ENCODE data around the gene CEP55.
"Not testable (repeated sequence)": the region's sequence is repeated elsewhere in the genome, so short reads cannot be mapped to it uniquely, and the experiment has no call there.

The CEP55 gene

DNA sequence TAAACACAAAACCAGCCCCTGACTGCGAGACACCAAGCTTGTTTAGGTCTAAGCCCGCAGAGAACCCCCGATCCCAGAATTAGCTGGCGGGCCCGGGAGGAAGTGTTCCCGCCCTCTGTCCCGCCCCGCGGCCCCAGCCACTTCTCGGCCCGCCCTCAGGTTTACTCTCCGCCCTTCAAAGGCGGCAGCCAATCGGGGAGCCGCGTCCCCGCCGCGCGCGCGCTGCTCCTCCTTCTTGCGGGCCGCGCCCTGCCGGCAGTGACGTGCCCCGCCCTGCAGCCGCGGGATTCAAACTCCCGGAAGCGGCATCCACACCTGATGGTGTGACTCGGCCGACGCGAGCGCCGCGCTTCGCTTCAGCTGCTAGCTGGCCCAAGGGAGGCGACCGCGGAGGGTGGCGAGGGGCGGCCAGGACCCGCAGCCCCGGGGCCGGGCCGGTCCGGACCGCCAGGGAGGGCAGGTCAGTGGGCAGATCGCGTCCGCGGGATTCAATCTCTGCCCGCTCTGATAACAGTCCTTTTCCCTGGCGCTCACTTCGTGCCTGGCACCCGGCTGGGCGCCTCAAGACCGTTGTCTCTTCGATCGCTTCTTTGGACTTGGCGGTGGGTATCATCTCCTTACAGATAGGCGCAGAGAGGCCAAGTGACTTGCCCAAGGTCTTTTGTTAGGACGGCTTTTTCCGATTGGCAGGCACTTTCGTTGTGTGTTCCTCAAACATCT lies at the start of gene CEP55:
CEP55 (plus strand) TSS at position 291 of the 720 bp plus-strand sequence. CDS start 3,440 bp downstream, outside the sequence.
- DNase-seq = peak; percentile 95

- no peak for DNase-seq
Measured at GRCh38 chr10:93447019-93447418, 49.4 kb upstream of the CEP55 start.

DNA sequence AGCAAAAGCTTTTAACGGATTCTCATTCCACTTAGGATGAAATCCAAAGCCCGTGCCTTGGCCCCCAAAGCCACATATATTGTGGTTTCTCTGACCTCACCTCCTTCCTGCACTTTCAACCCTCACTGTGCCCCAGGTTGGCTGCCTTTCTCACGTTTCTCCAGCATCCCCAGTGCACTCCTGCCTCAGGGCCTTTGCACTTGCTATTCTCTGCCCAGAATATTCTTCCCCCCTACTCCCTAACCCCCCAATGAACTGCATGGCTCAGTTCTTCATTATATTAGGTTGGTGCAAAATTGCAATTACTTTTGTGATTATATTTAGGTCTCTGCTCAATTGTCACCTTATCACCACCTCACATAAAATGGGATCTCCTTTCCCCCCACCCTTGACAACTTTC lies 48.4 kb upstream of the CEP55 start:
- DNase-seq = no peak

DNA sequence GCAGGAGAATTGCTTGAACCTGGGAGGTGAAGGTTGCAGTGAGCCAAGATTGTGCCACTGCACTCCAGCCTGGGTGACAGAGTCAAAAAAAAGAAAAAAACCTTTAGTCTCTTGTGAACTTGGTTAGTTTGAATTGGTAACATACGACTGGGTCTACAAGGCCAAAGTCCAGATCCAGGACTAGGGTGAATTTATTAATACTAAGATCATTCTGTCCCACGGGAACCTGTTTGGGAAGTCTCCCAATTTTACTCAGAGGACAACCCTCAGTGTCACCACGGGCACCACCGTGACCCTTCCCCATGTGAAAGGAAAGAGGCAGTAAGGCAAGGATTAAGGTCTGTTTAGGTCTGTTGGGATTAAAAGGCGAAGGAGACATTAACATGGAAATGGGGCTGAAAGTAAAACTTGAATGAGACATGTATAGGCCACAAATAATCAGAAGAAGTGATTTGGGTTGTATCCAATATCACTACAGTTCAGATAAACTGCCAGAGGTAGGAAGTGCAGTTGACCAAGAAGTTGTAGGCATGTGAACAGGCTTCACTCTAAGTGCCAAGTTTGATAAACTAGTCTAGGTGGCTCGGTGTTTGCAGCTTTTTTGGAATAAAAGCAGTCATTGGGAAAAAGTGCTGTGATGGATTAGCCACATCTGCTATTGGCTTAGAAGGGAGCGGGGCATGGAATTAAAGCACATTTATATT lies 45.0 kb upstream of the CEP55 start:
- DNase-seq = no peak

- no peak for DNase-seq
Measured at GRCh38 chr10:93452143-93452542, 44.3 kb upstream of the CEP55 start.

- DNase-seq = no peak
Measured at GRCh38 chr10:93454146-93454545, 42.3 kb upstream of the CEP55 start.

DNA sequence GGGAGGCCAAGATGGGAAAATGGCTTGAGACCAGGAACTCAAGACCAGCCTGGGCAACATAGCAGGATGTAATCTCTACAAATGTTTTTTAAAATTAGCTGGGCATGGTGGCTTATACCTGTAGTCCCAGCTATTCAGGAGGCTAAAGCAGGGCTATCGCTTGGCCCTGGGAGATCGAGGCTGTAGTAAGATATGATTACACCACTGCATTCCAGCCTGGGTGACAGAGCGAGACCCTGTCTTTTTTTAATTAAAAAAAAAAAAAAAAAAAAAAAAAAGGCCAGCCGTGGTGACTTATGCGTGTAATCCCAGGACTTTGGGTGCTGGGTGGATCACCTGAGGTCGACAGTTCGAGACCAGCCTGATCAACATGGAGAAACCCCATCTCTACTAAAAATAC lies 41.7 kb upstream of the CEP55 start:
- DNase-seq = no peak

GRCh38 chr10:93456480-93456879 lies 39.9 kb upstream of the CEP55 start:
- no peak for DNase-seq

GRCh38 chr10:93457511-93457910 lies 38.9 kb upstream of the CEP55 start:
- no peak for DNase-seq

- peak; percentile 8 for DNase-seq
Measured at GRCh38 chr10:93458821-93459257, 37.6 kb upstream of the CEP55 start.

- no peak for DNase-seq
Measured at GRCh38 chr10:93459466-93459865, 36.9 kb upstream of the CEP55 start.

- no peak for DNase-seq
Measured at GRCh38 chr10:93461109-93461806, 35.2 kb upstream of the CEP55 start.

DNA sequence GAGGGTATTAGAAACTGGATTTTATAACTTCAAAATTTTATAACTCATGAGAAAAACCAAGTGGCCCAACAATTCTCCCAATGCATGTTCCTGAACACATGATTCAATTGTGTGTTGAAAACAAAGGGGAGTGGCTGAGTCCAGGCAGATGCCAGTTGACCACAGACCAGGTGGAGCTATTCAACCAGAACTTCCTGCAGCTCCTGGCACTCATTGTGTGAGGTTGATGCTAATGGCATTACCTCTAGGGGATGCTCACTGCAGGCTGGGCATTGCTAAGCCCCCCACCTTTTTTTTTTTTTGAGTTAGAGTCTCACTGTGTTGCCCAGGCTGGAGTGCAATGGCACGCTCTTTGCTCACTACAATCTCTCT lies 34.6 kb upstream of the CEP55 start:
- no peak for DNase-seq

DNA sequence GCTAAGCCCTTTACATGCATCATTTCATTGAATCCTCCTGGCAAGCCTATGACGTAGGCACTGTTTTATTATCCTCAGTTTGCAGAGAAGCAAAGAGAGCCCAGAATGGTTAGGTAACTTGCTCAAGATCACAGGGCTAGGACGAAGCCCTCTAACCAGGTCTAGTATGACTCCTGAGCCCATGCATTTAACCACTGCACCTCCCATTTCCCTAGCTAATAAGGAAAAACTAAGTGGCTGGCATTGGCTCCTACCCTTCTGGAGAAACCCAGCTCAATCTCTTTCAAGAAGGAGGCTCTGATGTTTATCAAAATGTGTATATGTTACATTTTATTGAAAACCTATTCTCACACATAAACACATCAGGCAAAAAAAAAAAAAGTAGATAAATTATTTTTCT lies 34.0 kb upstream of the CEP55 start:
- DNase-seq = no peak

DNA sequence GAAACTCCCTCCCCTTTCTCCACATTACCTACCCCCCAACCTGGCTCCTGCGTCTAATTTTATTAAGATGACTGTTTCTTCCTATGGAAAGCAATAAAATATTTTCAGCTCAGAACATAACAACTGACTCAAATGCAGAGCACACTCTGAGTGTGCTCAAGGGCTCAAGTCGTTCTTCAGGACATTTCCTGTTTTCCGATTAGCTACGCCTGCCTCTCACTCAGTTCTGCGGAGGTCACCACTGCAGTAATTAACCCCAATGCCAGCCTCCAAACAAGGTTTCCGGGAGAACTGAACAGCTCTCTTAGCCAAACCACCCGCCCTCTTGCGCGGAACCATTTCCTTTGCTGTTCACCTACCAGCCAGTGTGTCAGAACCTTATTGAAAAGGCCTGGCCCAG lies 33.5 kb upstream of the CEP55 start:
- DNase-seq = peak; percentile 50

GRCh38 chr10:93463723-93464476 lies 32.5 kb upstream of the CEP55 start:
- DNase-seq = no peak

DNA sequence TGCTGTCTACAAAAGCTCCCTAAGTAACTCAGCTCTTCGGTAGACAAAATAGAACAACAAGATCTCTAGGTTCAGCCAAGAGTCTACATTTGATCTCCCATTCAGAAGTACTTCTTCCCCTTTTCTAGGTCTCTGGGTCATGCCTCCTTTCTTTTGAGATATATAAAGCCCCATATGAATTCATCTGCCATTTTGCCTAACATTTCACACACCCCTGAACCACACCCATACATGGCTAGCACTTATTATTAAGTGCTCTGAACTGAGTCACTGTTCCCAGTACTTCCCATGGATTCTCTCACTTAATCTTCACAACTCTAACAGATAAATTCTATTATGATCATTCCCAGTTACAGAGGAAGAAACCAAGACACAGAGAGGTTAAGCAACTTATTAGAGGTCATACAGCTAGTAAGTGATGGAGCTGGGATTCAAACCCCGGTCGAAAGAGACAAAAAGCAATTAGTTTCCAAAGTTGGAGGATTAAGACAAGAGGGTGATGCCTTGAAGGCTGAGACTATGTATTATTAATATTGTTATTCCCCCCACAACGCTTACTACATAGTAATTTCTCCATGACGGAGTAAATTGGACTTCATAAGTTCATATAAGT lies 31.5 kb upstream of the CEP55 start:
- DNase-seq = no peak

DNA sequence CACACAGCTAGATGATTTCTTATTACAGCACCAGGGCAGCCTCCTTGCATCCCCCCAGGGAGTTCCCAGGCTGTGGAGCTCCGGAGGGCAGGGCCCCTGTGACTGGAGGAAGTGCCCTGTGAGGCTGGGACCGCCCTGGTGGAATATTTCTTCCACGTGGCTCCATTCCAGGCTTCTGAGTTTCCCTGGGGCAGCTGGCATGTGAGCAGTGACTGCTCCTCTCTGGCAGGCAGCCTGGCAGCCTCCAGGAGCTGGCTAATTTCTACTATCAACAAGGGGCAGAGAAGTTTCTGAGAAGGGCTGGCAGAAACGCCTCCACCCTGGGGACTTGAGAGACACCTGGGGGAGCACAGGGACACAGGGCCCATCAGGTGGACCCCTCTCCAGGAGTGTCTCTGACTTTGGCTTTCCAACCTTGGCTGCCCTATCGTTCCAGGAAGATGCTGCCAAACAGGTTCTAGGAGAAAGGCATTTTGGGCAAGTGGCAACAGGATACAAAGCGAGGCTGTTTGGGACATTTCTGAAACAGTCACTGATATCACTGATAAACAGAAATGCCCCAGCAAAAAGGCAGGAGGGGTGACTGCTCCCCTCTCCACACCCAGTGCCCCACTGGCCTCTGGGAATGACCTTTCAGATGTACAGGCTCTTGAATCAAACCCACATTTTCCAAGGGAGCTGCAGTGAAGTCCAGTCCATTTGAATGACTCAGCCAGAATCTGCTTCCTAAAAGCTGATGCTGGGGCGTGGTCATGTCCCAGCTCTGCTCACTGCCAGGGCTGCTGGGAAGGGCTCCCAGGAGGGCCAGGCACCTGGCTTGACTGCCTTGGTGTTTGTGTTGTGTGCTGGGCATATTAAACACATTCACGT lies 30.4 kb upstream of the CEP55 start:
- no peak for DNase-seq

GRCh38 chr10:93467635-93468034 lies 28.8 kb upstream of the CEP55 start:
- DNase-seq = not testable (repeated sequence)

DNA sequence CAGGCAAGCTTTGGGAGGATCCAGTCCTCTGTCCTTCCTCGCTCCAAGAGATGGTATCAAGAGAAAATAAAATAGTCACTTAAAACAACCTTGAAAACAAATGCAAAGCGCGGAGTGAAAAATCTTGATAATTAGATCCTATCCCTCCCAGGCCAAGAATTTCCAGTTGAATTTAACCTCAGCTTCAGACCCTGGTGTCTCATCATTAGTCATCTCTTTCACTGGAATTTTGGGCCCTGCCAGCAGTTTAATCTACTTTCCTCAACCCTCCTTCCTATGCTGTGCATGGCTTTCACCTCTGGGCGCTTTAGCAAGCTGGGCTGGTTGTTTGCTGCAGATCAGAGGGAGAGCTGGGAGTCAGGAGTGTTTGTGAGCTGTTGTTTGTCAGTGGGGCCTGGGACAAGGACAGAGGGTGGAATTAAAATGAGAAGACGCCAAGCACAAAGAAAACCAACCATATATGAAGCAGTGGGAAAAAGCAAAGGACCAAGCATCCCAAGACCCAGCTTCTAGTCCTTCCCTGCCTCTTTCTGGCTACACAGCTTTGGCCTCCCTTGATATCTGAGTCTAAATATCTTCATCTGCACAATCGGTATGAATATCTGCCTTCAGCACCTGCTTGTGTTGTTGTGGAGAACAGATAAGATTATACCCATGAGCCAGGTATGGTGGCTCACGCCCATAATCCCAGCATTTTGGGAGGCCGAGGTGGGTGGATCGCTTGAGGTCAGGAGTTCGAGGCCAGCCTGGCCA lies 27.8 kb upstream of the CEP55 start:
- no peak for DNase-seq

GRCh38 chr10:93469454-93469853 lies 27.0 kb upstream of the CEP55 start:
- no peak for DNase-seq
